Subcutaneous abdominal adipose tissue (tissue), 5 donors: ENCODE measurements around the gene TAGLN2.

Source experiments
- H3K27ac ChIP-seq: one replicate; pipeline ENCODE4 v1.7.0; 2013; ENCODE audit warnings: low read depth, mild to moderate bottlenecking, inconsistent platforms, low read length, moderate library complexity
- H3K27me3 ChIP-seq, 5 donors: one replicate each; pipeline ENCODE4 v1.7.0; 2013; ENCODE audit warnings: low read length in 5 of 5, inconsistent platforms in 1 of 5; ENCODE audit not compliant: control insufficient read depth in 5 of 5, insufficient read depth in 4 of 5
- H3K36me3 ChIP-seq, 5 donors: one replicate each; pipeline ENCODE4 v1.7.0; 2013; ENCODE audit warnings: low read length in 5 of 5; ENCODE audit not compliant: control insufficient read depth in 5 of 5, insufficient read depth in 5 of 5
- H3K4me1 ChIP-seq, 5 donors: one replicate each; pipeline ENCODE4 v1.7.0; 2013; ENCODE audit warnings: low read length in 5 of 5, mild to moderate bottlenecking in 3 of 5, moderate library complexity in 1 of 5; ENCODE audit not compliant: control insufficient read depth in 5 of 5, insufficient read depth in 5 of 5
- H3K4me3 ChIP-seq, 5 donors: one replicate each; pipeline ENCODE4 v1.7.0; 2013; ENCODE audit warnings: low read length in 5 of 5, low read depth in 1 of 5
- H3K9ac ChIP-seq, 5 donors: one replicate each; pipeline ENCODE4 v1.7.0; 2013; ENCODE audit warnings: low read length in 5 of 5, mild to moderate bottlenecking in 4 of 5, moderate library complexity in 3 of 5
- H3K9me3 ChIP-seq, 5 donors: one replicate each; pipeline ENCODE4 v1.7.0; 2013; ENCODE audit warnings: low read length in 5 of 5; ENCODE audit not compliant: control insufficient read depth in 5 of 5
- donor health status: healthy.
- donor health status: healthy.
- donor health status: healthy.
- donor health status: healthy.
- donor health status: healthy.

TAGLN2 gene

DNA sequence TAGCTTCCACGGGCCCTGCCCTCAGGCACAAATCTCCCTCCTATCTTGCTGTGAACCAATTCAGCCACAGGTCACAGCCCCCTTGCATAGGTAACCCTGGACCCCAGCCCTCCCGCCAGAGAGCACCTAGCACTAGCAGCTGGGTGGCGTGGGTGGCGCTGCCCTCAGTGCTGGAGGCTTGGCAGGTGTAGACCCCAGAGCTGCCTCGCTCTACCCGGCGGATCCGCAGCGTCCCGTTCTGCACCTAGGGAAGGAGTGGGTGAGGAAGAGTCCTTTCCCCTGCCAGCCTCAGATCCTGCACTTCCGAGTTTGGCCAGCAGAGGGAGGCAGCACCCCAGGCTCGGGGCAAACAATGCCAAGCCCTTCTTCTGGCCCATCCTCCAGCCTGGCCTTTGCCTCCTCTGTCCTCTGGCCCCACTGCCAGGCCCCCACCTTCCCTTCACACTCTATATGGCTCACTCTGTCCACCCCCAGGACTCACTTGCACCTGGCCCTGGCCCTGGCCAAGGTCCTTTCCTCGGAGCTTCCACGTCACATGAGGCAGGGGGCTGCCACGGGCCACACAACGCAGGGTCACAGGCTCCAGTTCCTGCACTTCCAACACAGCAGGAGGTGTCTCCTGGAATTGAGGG is 11.1 kb upstream of the TAGLN2 start:
- no peak overlapping the region for H3K27ac ChIP-seq
- H3K9me3 ChIP-seq = no peaks in the 10 kb centered on the region
- no peak overlapping the region for H3K4me3 ChIP-seq
- no peak overlapping the region for H3K9ac ChIP-seq
- H3K36me3 ChIP-seq = no peaks in the 10 kb centered on the region
- peaks cover 0 to 8% (median 2%) of the 10 kb centered on the region in 5 donors for H3K27me3 ChIP-seq
- H3K4me1 ChIP-seq = peaks cover 0 to 24% (median 13%) of the 10 kb centered on the region in 5 donors

GRCh38 chr1:159935719-159936272 is 10.5 kb upstream of the TAGLN2 start:
- no peaks in the 10 kb centered on the region for H3K9me3 ChIP-seq
- peaks cover 0 to 6% (median 0%) of the 10 kb centered on the region in 5 donors for H3K27me3 ChIP-seq
- peaks cover 0 to 24% (median 13%) of the 10 kb centered on the region in 5 donors for H3K4me1 ChIP-seq
- no peak overlapping the region for H3K4me3 ChIP-seq
- H3K27ac ChIP-seq = no peak overlapping the region
- no peak overlapping the region for H3K9ac ChIP-seq
- H3K36me3 ChIP-seq = no peaks in the 10 kb centered on the region

DNA sequence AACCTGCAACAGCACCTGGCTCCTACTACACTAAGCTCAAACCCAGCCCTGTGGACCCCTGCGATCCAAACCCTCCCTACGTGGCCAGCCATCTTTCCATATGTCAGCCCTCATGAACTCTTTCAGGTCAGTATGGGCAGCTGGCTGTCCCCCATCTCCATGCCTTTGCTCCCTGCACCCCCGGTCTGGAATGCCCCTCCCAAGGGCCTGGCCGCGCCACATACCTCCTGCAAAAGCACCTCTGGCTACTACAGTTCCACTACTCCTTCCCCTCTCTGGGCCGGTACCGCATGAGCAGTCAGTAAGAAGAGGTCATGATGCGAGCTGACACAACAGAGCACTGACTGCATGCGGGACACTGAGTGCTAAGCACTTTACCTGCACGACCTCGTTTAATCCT is 10.0 kb upstream of the TAGLN2 start:
- Histone ChIP-seq H3K27me3 (peaks cover 0 to 5% (median 0%) of the 10 kb centered on the region in 5 donors), H3K36me3 (no peaks in the 10 kb centered on the region), H3K9me3 (no peaks in the 10 kb centered on the region), H3K9ac (no peak overlapping the region), H3K4me3 (no peak overlapping the region), H3K27ac (no peak overlapping the region), H3K4me1 (peaks cover 0 to 24% (median 13%) of the 10 kb centered on the region in 5 donors)

GRCh38 chr1:159934136-159935039 is 9.1 kb upstream of the TAGLN2 start:
- Histone ChIP-seq H3K27ac (no peak overlapping the region), H3K9me3 (no peaks in the 10 kb centered on the region), H3K27me3 (peaks cover 0 to 5% (median 0%) of the 10 kb centered on the region in 5 donors), H3K4me1 (peaks cover 0 to 24% (median 13%) of the 10 kb centered on the region in 5 donors), H3K4me3 (no peak overlapping the region), H3K9ac (no peak overlapping the region), H3K36me3 (no peaks in the 10 kb centered on the region)

GRCh38 chr1:159933347-159933746 is 8.0 kb upstream of the TAGLN2 start:
- H3K9me3 ChIP-seq = no peaks in the 10 kb centered on the region
- H3K9ac ChIP-seq = no peak overlapping the region
- H3K27me3 ChIP-seq = peaks cover 0 to 5% (median 0%) of the 10 kb centered on the region in 5 donors
- H3K4me1 ChIP-seq = peaks cover 0 to 23% (median 13%) of the 10 kb centered on the region in 5 donors
- H3K36me3 ChIP-seq = no peaks in the 10 kb centered on the region
- no peak overlapping the region for H3K4me3 ChIP-seq
- H3K27ac ChIP-seq = no peak overlapping the region

DNA sequence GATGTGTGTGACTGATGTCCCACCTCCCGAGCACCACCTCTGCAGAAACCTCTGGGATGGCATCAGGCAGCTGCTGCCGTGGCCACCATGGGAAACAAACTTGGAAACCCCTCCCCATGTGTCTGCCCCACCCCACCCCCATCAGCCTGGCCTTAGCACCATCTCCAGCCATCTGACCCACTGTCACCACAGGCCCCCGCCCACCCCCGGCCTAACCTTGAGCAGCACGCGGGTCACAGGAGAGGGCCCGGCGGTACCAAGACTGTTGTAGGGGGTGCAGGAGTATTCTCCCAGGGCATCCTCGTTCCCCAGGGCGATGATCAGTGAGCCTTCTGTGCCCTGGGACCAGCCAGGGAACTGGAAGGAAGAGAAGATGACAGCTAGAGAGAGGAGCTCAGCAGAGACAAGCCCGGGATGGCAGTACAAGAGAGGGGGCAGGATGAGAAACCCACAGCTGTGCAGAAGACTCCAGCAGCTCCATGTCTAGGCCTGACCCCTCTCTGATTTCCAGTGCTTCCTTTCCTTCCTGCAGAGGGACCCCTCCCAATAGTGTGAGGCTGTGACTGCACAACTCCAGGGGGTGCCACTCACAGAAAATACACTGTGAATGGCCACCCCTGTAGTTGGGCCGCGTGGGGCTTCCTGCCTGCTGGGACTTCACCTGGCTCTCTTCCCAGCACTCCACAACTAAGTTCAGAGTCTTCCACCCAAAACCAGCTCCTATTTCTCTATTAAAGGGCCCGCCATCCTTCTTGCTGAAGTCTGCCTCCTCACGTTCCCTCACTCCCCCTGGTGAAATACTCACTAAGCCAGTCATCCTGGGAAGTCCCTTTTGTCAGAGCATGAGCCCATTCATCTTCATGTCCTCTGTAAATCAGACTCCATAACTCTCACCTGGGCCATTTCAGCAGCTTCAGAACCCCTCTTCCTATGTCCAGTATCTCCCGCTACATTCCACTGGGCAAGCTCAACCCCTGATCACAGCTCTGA is 7.3 kb upstream of the TAGLN2 start:
- no peak overlapping the region for H3K4me3 ChIP-seq

DNA sequence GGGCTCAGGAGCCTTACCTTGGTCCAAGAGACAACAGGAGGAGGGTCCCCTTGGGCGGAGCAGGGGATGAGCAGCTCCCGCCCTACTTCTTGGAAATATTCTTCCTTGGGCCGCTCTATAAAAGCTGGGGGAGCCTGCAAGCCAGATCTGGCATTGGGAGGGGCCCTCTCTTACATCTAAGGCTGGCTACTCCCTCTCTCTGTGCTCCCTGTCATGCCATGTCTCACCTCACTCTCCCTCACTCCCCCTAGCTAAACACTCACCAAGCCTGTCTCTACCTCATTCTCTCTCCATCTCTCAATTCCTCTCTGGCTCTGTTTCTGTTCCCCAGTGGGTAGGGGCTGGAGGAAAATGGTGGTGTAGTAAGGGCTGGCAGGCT is 6.5 kb upstream of the TAGLN2 start:
- no peak overlapping the region for H3K27ac ChIP-seq
- no peak overlapping the region for H3K9ac ChIP-seq
- H3K4me3 ChIP-seq = no peak overlapping the region
- H3K4me1 ChIP-seq = peaks cover 0 to 9% (median 8%) of the 10 kb centered on the region in 5 donors
- H3K27me3 ChIP-seq = no peaks in the 10 kb centered on the region
- no peaks in the 10 kb centered on the region for H3K9me3 ChIP-seq
- H3K36me3 ChIP-seq = no peaks in the 10 kb centered on the region

More for the DNA sequence above, 7.3 kb upstream of the TAGLN2 start:
- H3K27ac ChIP-seq = no peak overlapping the region
- H3K36me3 ChIP-seq = no peaks in the 10 kb centered on the region
- no peaks in the 10 kb centered on the region for H3K9me3 ChIP-seq
- peaks cover 0 to 5% (median 0%) of the 10 kb centered on the region in 5 donors for H3K27me3 ChIP-seq
- no peak overlapping the region for H3K9ac ChIP-seq
- H3K4me1 ChIP-seq = peaks cover 0 to 17% (median 13%) of the 10 kb centered on the region in 5 donors

GRCh38 chr1:159931101-159931794 is 5.9 kb upstream of the TAGLN2 start:
- H3K9me3 ChIP-seq = no peaks in the 10 kb centered on the region
- H3K9ac ChIP-seq = no peak overlapping the region
- H3K4me3 ChIP-seq = no peak overlapping the region
- H3K27me3 ChIP-seq = no peaks in the 10 kb centered on the region
- H3K36me3 ChIP-seq = no peaks in the 10 kb centered on the region
- H3K4me1 ChIP-seq = peaks cover 0 to 7% (median 5%) of the 10 kb centered on the region in 5 donors
- H3K27ac ChIP-seq = no peak overlapping the region

GRCh38 chr1:159930634-159931033 is 5.3 kb upstream of the TAGLN2 start:
- H3K27me3 ChIP-seq = no peaks in the 10 kb centered on the region
- H3K9me3 ChIP-seq = no peaks in the 10 kb centered on the region
- H3K4me3 ChIP-seq = no peak overlapping the region
- H3K4me1 ChIP-seq = peaks cover 0 to 10% (median 9%) of the 10 kb centered on the region in 5 donors
- H3K36me3 ChIP-seq = no peaks in the 10 kb centered on the region
- no peak overlapping the region for H3K27ac ChIP-seq
- no peak overlapping the region for H3K9ac ChIP-seq
